Endometrium (tissue), 2 donors: ENCODE results near the gene CHAC1.

Source experiments
- FAIRE-seq: peaks from 2 replicates; lab custom pipeline; 2012; peaks lifted over from hg19 to GRCh38; lab: Jason Lieb, UNC
- donor health status: control.
- donor health status: control.

CHAC1 gene

GRCh38 chr15:40923551-40923950 lies 29.7 kb upstream of the CHAC1 start:
- no peak for FAIRE-seq

GRCh38 chr15:40925495-40925862 lies 27.8 kb upstream of the CHAC1 start:
- no peak for FAIRE-seq

- FAIRE-seq, result no peak
Observed at GRCh38 chr15:40925863-40926658, 27.2 kb upstream of the CHAC1 start.

- FAIRE-seq, result no peak
Observed at GRCh38 chr15:40926659-40927494, 26.4 kb upstream of the CHAC1 start.

- FAIRE-seq, result no peak
Observed at GRCh38 chr15:40927495-40927872, 25.8 kb upstream of the CHAC1 start.

GRCh38 chr15:40927873-40928806 lies 25.1 kb upstream of the CHAC1 start:
- no peak for FAIRE-seq

- FAIRE-seq, result no peak
Observed at GRCh38 chr15:40928821-40929659, 24.2 kb upstream of the CHAC1 start, which contains the start of gene DLL4. DLL4 (plus strand) TSS chr15:40929340; CDS start chr15:40929669, 329 bp downstream.

GRCh38 chr15:40929660-40930429 lies 23.4 kb upstream of the CHAC1 start:
- no peak for FAIRE-seq

- no peak for FAIRE-seq
Observed at GRCh38 chr15:40930430-40931299, 22.6 kb upstream of the CHAC1 start.

GRCh38 chr15:40931300-40932142 lies 21.8 kb upstream of the CHAC1 start:
- FAIRE-seq, result no peak

GRCh38 chr15:40932156-40932555 lies 21.1 kb upstream of the CHAC1 start:
- no peak for FAIRE-seq

GRCh38 chr15:40932649-40933516 lies 20.4 kb upstream of the CHAC1 start:
- no peak for FAIRE-seq

GRCh38 chr15:40933517-40933902 lies 19.8 kb upstream of the CHAC1 start:
- no peak for FAIRE-seq

- no peak for FAIRE-seq
Observed at GRCh38 chr15:40934457-40934856, 18.8 kb upstream of the CHAC1 start.

- no peak for FAIRE-seq
Observed at GRCh38 chr15:40936234-40936708, 17.0 kb upstream of the CHAC1 start.

GRCh38 chr15:40936709-40937666 lies 16.3 kb upstream of the CHAC1 start:
- no peak for FAIRE-seq
